Psoas muscle (tissue), 8 donors: ENCODE data around the gene C3orf38. TPM values are rescaled to one million over a fixed set of nuclear protein-coding genes. Genes with fewer than 3 reads are reported as not detected.
A peak's percentile ranks its signal among the peaks of the same experiment; 100 is the strongest.

Experiments used
- ATAC-seq, 4 donors: fragments of 200-7000 bp; cut with Tn5 transposase; one replicate each; pipeline ENCODE4 v1.9.1; 2020; ENCODE audit warnings: moderate library complexity in 3 of 4, mild to moderate bottlenecking in 2 of 4
- DNase-seq, 2 donors: peaks; one replicate each; pipeline ENCODE4 v3.0.0-alpha.2; 2020
- H3K27ac ChIP-seq: fragments of 200-600 bp; one replicate; pipeline ENCODE4 v1.8.0; 2022
- H3K27me3 ChIP-seq, 3 donors: fragments of 200-600 bp in 1 of 3; one replicate each; pipeline versions ENCODE4 v1.6.1 to v1.8.0; 2013 to 2022; ENCODE audit warnings: low read length in 2 of 3, mild to moderate bottlenecking in 2 of 3, moderate library complexity in 1 of 3; ENCODE audit not compliant: insufficient read depth in 3 of 3
- H3K36me3 ChIP-seq, 2 donors: fragments of 200-600 bp in 1 of 2; one replicate each; pipeline versions ENCODE4 v1.6.1 to v1.8.0; 2013 to 2022; ENCODE audit warnings: low read depth in 1 of 2, mild to moderate bottlenecking in 1 of 2, moderate library complexity in 1 of 2; ENCODE audit not compliant: insufficient read depth in 1 of 2
- H3K4me1 ChIP-seq: fragments of 200-600 bp; one replicate; pipeline ENCODE4 v1.8.0; 2022
- H3K4me3 ChIP-seq: fragments of 200-600 bp; one replicate; pipeline ENCODE4 v1.8.0; 2022; ENCODE audit warnings: mild to moderate bottlenecking
- H3K9me3 ChIP-seq: fragments of 200-600 bp; one replicate; pipeline ENCODE4 v1.8.0; 2022
- WGBS, 3 donors: extraction: QIAGEN DNeasy Blood & Tissue Kit; methylation state at CpG; one replicate each; pipeline versions ENCODE4 v1.1.6 to v1.1.7; 2013; 5-methylcytosine and 5-hydroxymethylcytosine counted together
- intact Hi-C, 2 donors: fragments of 100-400 bp; cut with DNase I; formaldehyde crosslinking; loops; one replicate each; pipeline versions ENCODE4 v1.11.0 to v1.14.2; 2022
- long read RNA-seq, 2 donors: library from polyadenylated mRNA; unstranded; transcript quantifications; one replicate each; pipeline ENCODE4 v2.0.0, GENCODE V29; 2021
- polyA plus RNA-seq, 3 donors: library from polyadenylated mRNA; stranded (reverse); fragments of 200-250 nt; gene quantifications; one replicate each; pipeline ENCODE4 v1.2.3, GENCODE V29; 2013
- total RNA-seq, 4 donors: library from RNA; stranded (reverse); fragmentation: NEBNext Ultra II Directional in 2 of 4; extraction: Animal tissue kit (Norgen Biotek cat#: 25700) in 2 of 4; gene quantifications; one replicate each; pipeline versions ENCODE4 v1.2.1 to v1.2.4, GENCODE V29; 2021 to 2023
- TF ChIP-seq, protein P1 (sequence below): fragments of 200-600 bp; IDR thresholded peaks from one replicate; pipeline ENCODE4 v1.8.0; 2022; ENCODE audit warnings: antibody characterized with exemption
- donor health status: healthy with polysubstance abuse.
- donor health status: DM: no; HTN: no; CAD: no; lungs with moderate emphysema.
- donor health status: Bipolar disorder and iron deficiency.
- donor health status: healthy.
- donor health status: DM: yes; HTN: yes; CAD: no.
- donor health status: DM: no; HTN: no; CAD: no.
- donor health status: DM: no; HTN: no; CAD: no.
- donor health status: DM: yes; HTN: yes; CAD: no.

Gene C3orf38
- 10 to 100 TPM in 3 of 4 donors, 1 to 10 TPM in 1; 9.7 to 14.8 (median 11.7) TPM for total RNA-seq
- polyA plus RNA-seq: 10 to 100 TPM in 1 of 3 donors, 1 to 10 TPM in 2; 6.5 to 11.6 (median 6.7) TPM
- long read RNA-seq, donor 1, transcript C3orf38-201 (3 exons, 2,633 nt): major isoform, 5 of 6 reads
- long read RNA-seq, donor 1, partial matches to known transcripts: 0 of 6 reads
- long read RNA-seq, donor 1, other reads (novel, unspliced or antisense): 1 of 6 reads
- long read RNA-seq, donor 2, transcript C3orf38-201 (3 exons, 2,633 nt): major isoform, 13 of 20 reads
- long read RNA-seq, donor 2, partial matches to known transcripts: 0 of 20 reads
- long read RNA-seq, donor 2, other reads (novel, unspliced or antisense): 7 of 20 reads

DNA sequence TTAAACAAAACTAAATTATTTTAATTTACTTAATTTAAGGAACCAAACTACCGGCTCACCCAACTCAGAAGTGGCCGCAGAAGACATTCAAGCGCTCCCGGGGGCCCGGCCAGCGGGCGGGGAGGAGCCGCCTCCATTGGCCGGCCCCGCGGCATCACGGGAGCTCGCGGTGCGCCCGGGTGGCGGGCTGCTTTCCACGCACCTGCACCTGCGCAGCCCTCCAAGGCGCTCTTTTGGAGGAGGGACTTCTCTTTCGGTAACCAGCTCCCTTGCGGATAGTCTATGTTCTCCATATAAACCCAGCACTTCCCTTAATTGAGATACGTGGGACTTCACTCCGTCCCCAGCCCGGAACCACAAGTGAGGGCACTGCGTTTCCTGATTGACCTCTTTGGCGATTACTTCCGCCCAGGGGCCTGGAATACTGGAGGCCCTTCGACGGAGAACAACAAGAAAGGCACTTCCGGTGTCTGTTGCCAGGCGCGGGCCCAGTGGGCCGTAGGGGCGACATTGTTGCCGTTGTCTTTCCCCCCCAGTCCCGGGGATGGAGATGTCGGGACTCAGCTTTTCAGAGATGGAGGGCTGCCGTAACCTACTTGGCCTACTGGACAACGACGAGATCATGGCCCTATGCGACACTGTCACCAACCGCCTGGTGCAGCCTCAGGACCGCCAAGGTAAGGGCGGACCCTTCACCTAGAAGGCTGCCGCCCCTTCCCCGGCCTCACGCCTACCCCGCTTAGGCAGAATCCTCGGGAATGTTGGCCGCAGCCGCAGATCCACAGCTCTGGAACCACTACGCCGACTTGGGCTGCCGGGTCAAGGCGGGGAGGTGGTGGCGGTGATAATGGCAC lies at the start of gene C3orf38:
C3orf38 (plus strand) TSS at position 451 of the 854 bp plus-strand sequence; CDS start at position 545, 94 bp downstream.
- ATAC-seq (peak; percentile 97 to 99 (median 99)), DNase-seq (peak; percentile 92 to 93)
- Histone ChIP-seq H3K36me3 (peaks cover 0 to 19% of the 10 kb centered on the region in 2 donors), H3K27me3 (no peaks in the 10 kb centered on the region), H3K9me3 (no peaks in the 10 kb centered on the region), H3K27ac (peak within 1 kb of the TSS; percentile 92), H3K4me3 (peak within 1 kb of the TSS; percentile 86), H3K4me1 (peaks cover 13% of the 10 kb centered on the region)
- intact Hi-C loops: loop anchor here in 1 of 2 donors (5.0 kb wide), 1 partner anchor 92 kb away; the partner anchor contains the start of genes CGGBP1 and ZNF654
- WGBS, 3 donors: 0 to 1% (median 1%) methylated on average over 57 of the region's 57 CpGs
- TF ChIP-seq, protein P1, sequence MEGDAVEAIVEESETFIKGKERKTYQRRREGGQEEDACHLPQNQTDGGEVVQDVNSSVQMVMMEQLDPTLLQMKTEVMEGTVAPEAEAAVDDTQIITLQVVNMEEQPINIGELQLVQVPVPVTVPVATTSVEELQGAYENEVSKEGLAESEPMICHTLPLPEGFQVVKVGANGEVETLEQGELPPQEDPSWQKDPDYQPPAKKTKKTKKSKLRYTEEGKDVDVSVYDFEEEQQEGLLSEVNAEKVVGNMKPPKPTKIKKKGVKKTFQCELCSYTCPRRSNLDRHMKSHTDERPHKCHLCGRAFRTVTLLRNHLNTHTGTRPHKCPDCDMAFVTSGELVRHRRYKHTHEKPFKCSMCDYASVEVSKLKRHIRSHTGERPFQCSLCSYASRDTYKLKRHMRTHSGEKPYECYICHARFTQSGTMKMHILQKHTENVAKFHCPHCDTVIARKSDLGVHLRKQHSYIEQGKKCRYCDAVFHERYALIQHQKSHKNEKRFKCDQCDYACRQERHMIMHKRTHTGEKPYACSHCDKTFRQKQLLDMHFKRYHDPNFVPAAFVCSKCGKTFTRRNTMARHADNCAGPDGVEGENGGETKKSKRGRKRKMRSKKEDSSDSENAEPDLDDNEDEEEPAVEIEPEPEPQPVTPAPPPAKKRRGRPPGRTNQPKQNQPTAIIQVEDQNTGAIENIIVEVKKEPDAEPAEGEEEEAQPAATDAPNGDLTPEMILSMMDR: no peak

DNA sequence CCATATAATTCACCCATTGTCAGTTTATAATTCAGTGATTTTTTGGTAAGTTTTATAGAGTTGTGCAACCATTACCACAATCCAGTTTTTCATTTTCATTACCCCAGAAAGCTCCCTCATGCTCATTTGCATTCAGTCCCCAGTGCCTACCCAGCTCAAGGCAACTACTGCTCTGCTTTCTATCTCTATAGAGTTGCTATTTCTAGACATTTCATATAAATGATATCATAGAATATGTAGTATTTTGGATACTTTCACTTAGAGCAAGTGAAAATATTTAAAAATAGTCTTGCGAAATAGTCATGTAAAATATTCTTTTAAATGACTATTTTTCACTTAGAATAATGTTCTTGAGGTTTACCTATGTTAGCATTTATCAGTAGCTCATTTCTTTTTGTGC lies 48.6 kb upstream of the C3orf38 start:
- ATAC-seq (no peak), DNase-seq (no peak)
- Histone ChIP-seq H3K36me3 (no peaks in the 10 kb centered on the region), H3K9me3 (no peaks in the 10 kb centered on the region), H3K4me3 (no peak overlapping the region), H3K27me3 (no peaks in the 10 kb centered on the region), H3K27ac (no peak overlapping the region), H3K4me1 (peaks cover 3% of the 10 kb centered on the region)
- WGBS, 3 donors: 97 to 98% (median 98%) methylated on average over 1 of the region's 1 CpG
- intact Hi-C loops: no loop called here
- TF ChIP-seq, protein P1: no peak

DNA sequence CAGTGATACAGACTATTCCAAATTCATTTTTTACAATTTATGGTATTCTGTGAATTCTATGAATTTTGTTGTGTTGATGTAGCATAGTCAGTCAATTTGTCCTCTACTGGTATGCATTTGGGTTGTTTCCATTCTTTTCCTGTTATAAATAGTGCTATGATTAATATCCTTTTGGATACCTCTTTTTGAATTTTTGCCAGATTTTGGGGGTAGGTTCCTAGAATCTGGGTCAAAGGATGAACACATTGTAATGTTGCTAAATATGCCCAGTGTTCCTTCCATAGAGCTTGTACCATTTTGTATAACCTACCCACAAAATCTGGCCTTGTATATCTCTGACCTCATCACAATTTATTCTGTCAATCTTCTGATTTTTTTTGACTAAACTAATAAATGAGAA lies 44.4 kb upstream of the C3orf38 start:
- H3K27me3 ChIP-seq: no peaks in the 10 kb centered on the region
- no peaks in the 10 kb centered on the region for H3K36me3 ChIP-seq
- H3K9me3 ChIP-seq: no peaks in the 10 kb centered on the region
- no peak for DNase-seq
- ATAC-seq: peak; percentile 40 to 84 (median 73)
- TF ChIP-seq, protein P1: no peak
- H3K4me3 ChIP-seq: no peak overlapping the region
- intact Hi-C loops: no loop called here
- H3K4me1 ChIP-seq: peaks cover 3% of the 10 kb centered on the region
- no peak overlapping the region for H3K27ac ChIP-seq

DNA sequence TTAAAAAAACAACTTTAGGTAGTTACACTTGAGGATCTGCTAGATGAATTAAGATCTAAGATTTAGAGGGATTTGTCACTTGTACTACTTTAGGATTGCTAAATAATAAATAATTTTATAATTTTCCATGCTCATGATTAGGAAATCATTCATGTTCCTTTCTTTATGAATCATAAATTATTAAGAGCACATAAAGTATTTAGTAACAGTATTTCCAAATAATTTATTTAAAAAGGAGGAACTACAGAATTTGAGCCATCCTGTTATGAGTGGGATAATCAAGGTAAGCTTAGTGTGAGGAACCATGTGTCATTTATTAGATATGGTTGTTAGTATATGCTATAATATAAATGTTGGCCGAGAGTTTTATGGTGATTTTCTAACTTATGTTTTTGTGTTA lies 37.5 kb upstream of the C3orf38 start:
- intact Hi-C loops: loop anchor here (5.0 to 10.0 kb wide), 4 partner anchors 55 to 757 kb away; partner anchors contain the start of genes CGGBP1 (in 1 of the 2), HTR1F (in 1 of the 2) and ZNF654 (in 1 of the 2)
- Histone ChIP-seq H3K4me3 (no peak overlapping the region), H3K4me1 (no peaks in the 10 kb centered on the region), H3K36me3 (peaks cover 0 to 24% of the 10 kb centered on the region in 2 donors), H3K27ac (no peak overlapping the region), H3K27me3 (no peaks in the 10 kb centered on the region), H3K9me3 (no peaks in the 10 kb centered on the region)
- DNase-seq (no peak), ATAC-seq (peak in 1 of 4 donors; percentile 32)
- 82 to 88% (median 83%) methylated on average over 1 of the region's 1 CpG for WGBS, 3 donors
- TF ChIP-seq, protein P1: no peak
